ENCODE results near the gene TIMP3. TPM values are rescaled to one million over a fixed set of nuclear protein-coding genes. Genes with fewer than 3 reads are reported as not detected.

Gene TIMP3
- polyA plus RNA-seq, 1 of the 3 experiments (the other 2 are of a cell fraction): 26.1 TPM

- H3F3A ChIP-seq (replicated peaks; ENCODE audit: insufficient read depth): no peaks in the 10 kb centered on the region
- no peaks in the 10 kb centered on the region for H3K9me3 ChIP-seq
- CTCF ChIA-PET: interaction anchor here (3.0 kb wide), 1 partner anchor 12 kb away, joined by 7 read pairs; no protein-coding TSS in a partner anchor
- H3K4me3 ChIP-seq (ENCODE audit: low read depth in 2 of 2, low read length in 1 of 2): no peak overlapping the region
- TF ChIP-seq REST (IDR thresholded peaks at IDR 0.05; ENCODE audit: low read depth, low read length) (no peak), NFIC (IDR thresholded peaks at IDR 0.05; ENCODE audit: borderline replicate concordance) (no peak), FOSL2 (IDR thresholded peaks at IDR 0.05; ENCODE audit: borderline replicate concordance, low read depth) (no peak), SIN3A (IDR thresholded peaks at IDR 0.05; ENCODE audit: borderline replicate concordance, low read depth, low read length) (no peak)
- no peak for DNase-seq
- H3K9ac ChIP-seq: no peak overlapping the region
- H3K9me2 ChIP-seq: no peaks in the 10 kb centered on the region
- no peaks in the 10 kb centered on the region for H3K36me3 ChIP-seq (replicated peaks in 1 of 2; ENCODE audit: control insufficient read depth in 1 of 2, insufficient read depth in 2 of 2, low read length in 1 of 2)
- no peaks in the 10 kb centered on the region; a peak in 1 of 4 replicates for H3K4me1 ChIP-seq (ENCODE audit: control insufficient read depth in 1 of 2, insufficient read depth in 2 of 2, low read depth in 1 of 2, low read length in 1 of 2)
- no peak overlapping the region for H3K27ac ChIP-seq (ENCODE audit: low read depth in 2 of 2, low read length in 1 of 2)
- H3K79me2 ChIP-seq (ENCODE audit: insufficient read depth): peaks cover 2% of the 10 kb centered on the region; the same call in 1 of the 2 replicates
- no peak overlapping the region for H3K4me2 ChIP-seq
- no peak overlapping the region for H2AFZ ChIP-seq (ENCODE audit: low read depth)
- no peaks in the 10 kb centered on the region for H3K27me3 ChIP-seq (ENCODE audit: insufficient read depth)
- POLR2A ChIA-PET: no interaction called here
- no peaks in the 10 kb centered on the region for H4K20me1 ChIP-seq (ENCODE audit: insufficient read depth)
- 64% methylated on average over 5 of the region's 5 CpGs for WGBS (ENCODE audit: low lambda C conversion rate)
Measured at GRCh38 chr22:32814285-32814860, 12.9 kb downstream of the TIMP3 start.

- no peak for TF ChIP-seq CTCF (IDR thresholded peaks at IDR 0.05)
- TF ChIP-seq RCOR1 (IDR thresholded peaks at IDR 0.05; ENCODE audit: low read length): no peak
- TF ChIP-seq GABPA (IDR thresholded peaks at IDR 0.05; ENCODE audit: low read depth): no peak
- no peak for TF ChIP-seq ELF1 (IDR thresholded peaks at IDR 0.05)
- no peak for TF ChIP-seq USF1 (IDR thresholded peaks at IDR 0.05; ENCODE audit: borderline replicate concordance, low read depth)
- TF ChIP-seq REST (IDR thresholded peaks at IDR 0.05; ENCODE audit: low read depth, low read length): no peak
- TF ChIP-seq SMC3 (IDR thresholded peaks at IDR 0.05; ENCODE audit: low read depth, low read length): no peak
- no peak for TF ChIP-seq POLR2AphosphoS5 (IDR thresholded peaks at IDR 0.05; ENCODE audit: low read depth, low read length)
- no peak for TF ChIP-seq PBX3 (IDR thresholded peaks at IDR 0.05)
- TF ChIP-seq RXRA (IDR thresholded peaks at IDR 0.05; ENCODE audit: borderline replicate concordance, low read depth): no peak
- no peaks in the 10 kb centered on the region for H3K9me3 ChIP-seq
- H3K4me2 ChIP-seq: no peak overlapping the region
- no peak for DNase-seq
- H2AFZ ChIP-seq (ENCODE audit: low read depth): no peak overlapping the region
- H3K27ac ChIP-seq (ENCODE audit: low read depth in 2 of 2, low read length in 1 of 2): no peak overlapping the region
- no peaks in the 10 kb centered on the region; a peak in 1 of 4 replicates for H3K4me1 ChIP-seq (ENCODE audit: control insufficient read depth in 1 of 2, insufficient read depth in 2 of 2, low read depth in 1 of 2, low read length in 1 of 2)
- no peak overlapping the region for H3K9ac ChIP-seq
- no peaks in the 10 kb centered on the region for H4K20me1 ChIP-seq (ENCODE audit: insufficient read depth)
- no peaks in the 10 kb centered on the region for H3K27me3 ChIP-seq (ENCODE audit: insufficient read depth)
- H3K36me3 ChIP-seq (replicated peaks in 1 of 2; ENCODE audit: control insufficient read depth in 1 of 2, insufficient read depth in 2 of 2, low read length in 1 of 2): no peaks in the 10 kb centered on the region
- POLR2A ChIA-PET: no interaction called here
- WGBS (ENCODE audit: low lambda C conversion rate): 69% methylated on average over 4 of the region's 4 CpGs
- no peak overlapping the region for H3K4me3 ChIP-seq (ENCODE audit: low read depth in 2 of 2, low read length in 1 of 2)
- no peaks in the 10 kb centered on the region for H3K9me2 ChIP-seq
- CTCF ChIA-PET: interaction anchor here (0.7 to 3.0 kb wide), 6 partner anchors 11 to 287 kb away, joined by 3 to 9 read pairs (median 5); no protein-coding TSS in a partner anchor
- H3F3A ChIP-seq (replicated peaks; ENCODE audit: insufficient read depth): no peaks in the 10 kb centered on the region
- H3K79me2 ChIP-seq (ENCODE audit: insufficient read depth): peaks cover 2% of the 10 kb centered on the region; the same call in 1 of the 2 replicates
Measured at GRCh38 chr22:32815059-32815458, 13.6 kb downstream of the TIMP3 start.

Data from SK-N-SH (cell line).